HG03460 (cell line): ENCODE data around the gene CYP8B1.

Experiments
- ATAC-seq: cut with Tn5 transposase; IDR thresholded peaks from one replicate; pipeline ENCODE4 v1.9.1; 2021; ENCODE audit not compliant: unreplicated experiment

The CYP8B1 gene

DNA sequence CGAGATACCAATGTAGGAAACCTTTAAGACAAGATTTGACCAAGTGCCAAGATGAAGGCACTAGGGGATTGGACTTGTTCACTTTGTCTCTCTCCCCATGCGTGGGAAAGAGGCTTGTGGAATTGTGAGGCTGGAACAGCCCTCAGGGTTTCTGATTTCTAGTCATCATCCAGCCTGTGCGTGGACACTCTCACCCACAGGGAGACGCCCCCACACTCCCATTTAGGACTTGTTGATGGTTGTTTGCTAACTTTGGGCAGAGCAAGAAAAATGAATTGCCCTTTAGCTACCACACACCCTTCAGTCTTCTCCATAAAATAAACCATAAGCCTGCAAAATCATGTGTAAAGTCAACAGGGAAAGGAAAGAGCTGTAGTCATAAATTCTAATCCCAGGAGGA is 48.0 kb downstream of the CYP8B1 start:
- no peak for ATAC-seq

DNA sequence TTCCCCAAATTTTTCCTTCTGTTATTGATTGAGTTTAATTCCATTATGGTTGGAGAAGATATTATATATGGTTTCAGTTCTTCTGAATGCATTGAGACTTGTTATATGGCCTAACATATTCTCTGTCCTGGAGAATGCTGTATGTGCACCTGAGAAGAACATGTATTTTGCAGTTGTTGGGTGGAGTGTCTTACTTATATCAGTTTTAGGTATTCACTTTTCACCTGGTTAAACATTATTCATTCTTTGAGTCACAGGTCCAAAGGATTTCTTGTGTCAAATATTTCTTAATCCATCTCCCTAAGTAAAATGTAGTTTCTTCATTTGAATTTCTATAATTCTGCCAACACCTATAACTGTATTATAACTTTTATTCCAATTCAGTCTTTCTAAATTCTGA is 48.7 kb downstream of the CYP8B1 start:
- ATAC-seq, result no peak

DNA sequence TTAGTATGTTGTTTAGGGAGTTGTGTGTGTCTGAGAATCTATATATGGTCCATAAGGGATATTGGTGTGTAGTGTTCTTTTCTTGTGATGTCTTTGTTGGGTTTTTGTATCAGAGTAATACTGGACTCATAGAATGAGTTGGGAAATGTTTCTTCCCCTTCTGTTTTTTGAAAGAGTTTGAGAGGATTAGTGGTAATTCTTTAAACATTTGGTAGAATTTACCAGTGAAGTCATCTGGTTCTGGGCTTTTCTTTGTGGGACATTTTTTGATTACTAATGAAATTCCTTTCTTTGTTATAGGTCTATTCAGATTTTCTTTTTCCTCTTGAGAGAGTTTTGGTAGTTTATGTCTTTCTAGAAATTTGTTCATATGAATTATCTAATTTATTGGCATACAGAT is 49.5 kb downstream of the CYP8B1 start:
- no peak for ATAC-seq

DNA sequence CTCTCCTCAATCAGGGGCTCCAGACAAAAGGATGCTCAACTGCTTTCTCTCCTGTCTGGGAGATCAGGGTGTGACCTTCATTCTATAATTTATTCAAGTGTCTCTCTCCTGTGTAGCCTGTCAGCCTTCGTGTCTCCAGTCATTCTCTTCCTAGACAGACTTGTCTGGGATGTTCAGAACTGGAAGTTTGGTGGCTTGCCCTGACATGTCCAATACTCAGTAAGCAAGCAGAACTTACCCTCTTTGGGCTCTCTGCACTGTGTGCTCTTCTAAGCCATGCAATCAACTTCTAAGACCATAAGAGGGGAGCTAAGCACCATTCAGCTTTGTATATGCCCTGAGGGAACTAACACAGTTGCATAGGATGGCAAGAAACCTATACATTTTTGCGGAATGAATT is 52.3 kb downstream of the CYP8B1 start:
- no peak for ATAC-seq

DNA sequence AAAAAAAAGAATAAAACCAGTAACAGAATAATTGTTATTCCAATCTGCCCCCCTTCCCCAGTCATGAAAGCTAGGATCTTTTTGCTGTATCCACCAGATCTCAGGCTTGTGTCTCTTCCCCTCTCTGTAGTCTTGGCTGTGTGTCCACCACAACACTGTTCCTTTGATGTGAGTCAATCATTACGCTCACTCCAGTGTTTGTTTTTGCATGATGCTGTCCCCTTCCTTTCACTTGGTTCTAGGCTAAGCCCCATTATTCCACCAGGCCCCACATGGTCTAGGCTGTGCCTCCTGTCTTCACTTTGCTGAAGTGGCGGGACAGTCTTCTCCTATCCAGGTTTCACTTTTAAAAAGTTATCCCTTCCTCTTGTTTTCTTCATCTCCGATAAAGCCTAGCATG is 52.9 kb downstream of the CYP8B1 start:
- ATAC-seq, result no peak
